GM12864 (cell line): ENCODE results near the gene PLEKHA7.

Experiments
- DNase-seq: peaks from one replicate; pipeline ENCODE4 v3.0.0-alpha.2; 2011; ENCODE audit warnings: low read depth
- H3K4me3 ChIP-seq: 2 replicates; pipeline ENCODE4 v1.5.1; 2011; ENCODE audit warnings: mild to moderate bottlenecking, low read depth, low read length, control low read depth
- TF ChIP-seq, protein P1 (sequence below): IDR thresholded peaks from 2 replicates; pipeline ENCODE4 v1.5.1; 2011; ENCODE audit warnings: low read depth, mild to moderate bottlenecking, moderate library complexity, low read length, control low read depth, inconsistent platforms; ENCODE audit errors: missing control alignments

PLEKHA7 gene

GRCh38 chr11:16899708-16900303 is 114.4 kb downstream of the PLEKHA7 start:
- TF ChIP-seq, protein P1, sequence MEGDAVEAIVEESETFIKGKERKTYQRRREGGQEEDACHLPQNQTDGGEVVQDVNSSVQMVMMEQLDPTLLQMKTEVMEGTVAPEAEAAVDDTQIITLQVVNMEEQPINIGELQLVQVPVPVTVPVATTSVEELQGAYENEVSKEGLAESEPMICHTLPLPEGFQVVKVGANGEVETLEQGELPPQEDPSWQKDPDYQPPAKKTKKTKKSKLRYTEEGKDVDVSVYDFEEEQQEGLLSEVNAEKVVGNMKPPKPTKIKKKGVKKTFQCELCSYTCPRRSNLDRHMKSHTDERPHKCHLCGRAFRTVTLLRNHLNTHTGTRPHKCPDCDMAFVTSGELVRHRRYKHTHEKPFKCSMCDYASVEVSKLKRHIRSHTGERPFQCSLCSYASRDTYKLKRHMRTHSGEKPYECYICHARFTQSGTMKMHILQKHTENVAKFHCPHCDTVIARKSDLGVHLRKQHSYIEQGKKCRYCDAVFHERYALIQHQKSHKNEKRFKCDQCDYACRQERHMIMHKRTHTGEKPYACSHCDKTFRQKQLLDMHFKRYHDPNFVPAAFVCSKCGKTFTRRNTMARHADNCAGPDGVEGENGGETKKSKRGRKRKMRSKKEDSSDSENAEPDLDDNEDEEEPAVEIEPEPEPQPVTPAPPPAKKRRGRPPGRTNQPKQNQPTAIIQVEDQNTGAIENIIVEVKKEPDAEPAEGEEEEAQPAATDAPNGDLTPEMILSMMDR, result no peak
- no peak overlapping the region for H3K4me3 ChIP-seq
- no peak for DNase-seq

GRCh38 chr11:16898274-16898985 is 115.8 kb downstream of the PLEKHA7 start:
- H3K4me3 ChIP-seq, result no peak overlapping the region
- TF ChIP-seq, protein P1, result no peak
- DNase-seq, result no peak

DNA sequence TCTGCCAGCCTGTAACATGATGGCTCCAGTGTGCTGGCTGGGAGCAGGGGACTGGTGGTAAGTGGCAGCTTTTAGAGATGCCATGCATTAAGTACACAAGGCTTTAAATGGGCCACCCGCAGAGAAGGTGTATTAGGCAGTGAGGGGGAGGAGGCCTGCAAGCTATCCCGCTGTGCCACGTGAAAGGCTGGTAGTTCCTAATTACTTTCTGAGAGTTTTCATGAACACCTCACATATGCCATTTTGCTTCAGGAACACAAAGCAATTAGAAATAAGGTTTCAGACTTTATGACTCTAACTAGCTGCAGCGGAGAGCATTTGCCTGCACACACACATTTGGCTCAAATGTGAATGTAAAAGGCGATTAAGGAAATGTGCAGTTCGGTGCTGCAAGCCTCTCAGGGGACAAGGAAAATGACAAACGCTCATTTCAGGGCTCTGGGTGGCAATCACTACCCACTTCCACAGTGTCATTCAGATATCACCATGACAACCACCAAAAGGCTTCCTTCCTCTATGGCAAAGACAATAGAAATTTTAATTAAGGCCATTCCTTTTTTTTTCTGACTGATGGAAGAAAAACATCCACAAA is 116.6 kb downstream of the PLEKHA7 start:
- H3K4me3 ChIP-seq, result no peak overlapping the region
- no peak for DNase-seq
- TF ChIP-seq, protein P1, result no peak

DNA sequence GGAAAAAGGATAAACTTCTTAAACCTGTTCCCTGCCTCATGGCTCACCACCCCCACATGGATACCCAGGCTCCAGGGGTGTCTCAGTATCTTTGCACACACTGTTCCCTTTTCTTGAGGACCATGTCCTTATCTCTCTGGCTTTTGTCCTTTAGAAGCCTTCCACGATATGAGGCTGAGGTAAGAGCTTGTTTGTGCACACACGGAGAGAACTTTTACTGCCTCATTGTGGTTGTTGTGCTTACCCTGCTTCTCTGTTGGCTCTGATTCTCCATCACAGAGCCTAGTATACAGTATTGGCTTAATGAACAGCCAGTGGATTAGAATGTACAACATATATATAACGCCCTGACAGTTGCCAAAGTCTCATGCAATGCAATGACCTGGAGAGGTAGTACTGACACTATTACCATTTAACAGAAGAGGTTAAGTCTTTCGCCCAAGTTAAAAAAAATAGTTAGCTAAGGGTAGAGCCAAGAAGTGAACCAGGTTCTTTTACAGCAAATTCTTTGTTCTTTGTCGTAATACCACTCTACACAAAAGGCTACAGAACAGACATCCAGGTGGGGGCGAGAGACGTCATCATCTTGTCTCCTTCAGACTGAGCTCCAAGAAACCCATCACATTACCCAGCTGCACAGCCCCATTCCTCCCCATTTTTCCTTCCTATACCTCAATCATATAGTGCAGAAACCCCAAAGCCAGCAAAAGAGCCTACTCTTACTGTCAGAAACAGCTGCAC is 117.3 kb downstream of the PLEKHA7 start:
- TF ChIP-seq, protein P1, result no peak
- H3K4me3 ChIP-seq, result no peak overlapping the region
- DNase-seq, result no peak

DNA sequence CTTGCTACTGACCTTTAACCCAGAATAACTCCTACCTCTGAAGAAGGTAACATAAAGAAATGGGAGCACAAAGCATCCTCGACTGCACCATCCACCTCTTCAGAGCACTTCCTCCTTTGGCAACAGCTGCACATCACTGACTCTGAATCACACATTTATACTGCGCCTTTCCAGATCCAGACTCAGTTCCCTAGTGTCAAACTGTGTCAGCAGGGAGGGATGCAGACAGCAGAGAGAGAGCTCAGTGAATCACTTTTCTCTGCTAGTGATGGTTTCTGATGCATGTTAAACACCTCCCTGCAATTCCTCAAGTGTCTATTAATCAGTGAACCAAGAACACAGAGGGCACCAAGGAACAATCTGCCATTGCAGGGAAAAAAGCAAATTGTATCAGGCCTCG is 118.9 kb downstream of the PLEKHA7 start:
- H3K4me3 ChIP-seq, result no peak overlapping the region
- TF ChIP-seq, protein P1, result no peak
- no peak for DNase-seq

- no peak for DNase-seq
- TF ChIP-seq, protein P1, result no peak
Measured at GRCh38 chr11:16893456-16894066, 120.7 kb downstream of the PLEKHA7 start.

More at GRCh38 chr11:16893456-16894066, 120.7 kb downstream of the PLEKHA7 start:
- no peak overlapping the region for H3K4me3 ChIP-seq
